Psoas muscle (tissue), 8 donors: ENCODE data around the gene DLG5. TPM values are rescaled to one million over a fixed set of nuclear protein-coding genes. Genes with fewer than 3 reads are reported as not detected.

ENCODE experiments used
- ATAC-seq, 4 donors: fragments of 200-7000 bp; cut with Tn5 transposase; one replicate each; pipeline ENCODE4 v1.9.1; 2020; ENCODE audit warnings: moderate library complexity in 3 of 4, mild to moderate bottlenecking in 2 of 4
- DNase-seq, 2 donors: peaks; one replicate each; pipeline ENCODE4 v3.0.0-alpha.2; 2020
- H3K27ac ChIP-seq: fragments of 200-600 bp; one replicate; pipeline ENCODE4 v1.8.0; 2022
- H3K27me3 ChIP-seq, 3 donors: fragments of 200-600 bp in 1 of 3; one replicate each; pipeline versions ENCODE4 v1.6.1 to v1.8.0; 2013 to 2022; ENCODE audit warnings: low read length in 2 of 3, mild to moderate bottlenecking in 2 of 3, moderate library complexity in 1 of 3; ENCODE audit not compliant: insufficient read depth in 3 of 3
- H3K36me3 ChIP-seq, 2 donors: fragments of 200-600 bp in 1 of 2; one replicate each; pipeline versions ENCODE4 v1.6.1 to v1.8.0; 2013 to 2022; ENCODE audit warnings: low read depth in 1 of 2, mild to moderate bottlenecking in 1 of 2, moderate library complexity in 1 of 2; ENCODE audit not compliant: insufficient read depth in 1 of 2
- H3K4me1 ChIP-seq: fragments of 200-600 bp; one replicate; pipeline ENCODE4 v1.8.0; 2022
- H3K4me3 ChIP-seq: fragments of 200-600 bp; one replicate; pipeline ENCODE4 v1.8.0; 2022; ENCODE audit warnings: mild to moderate bottlenecking
- H3K9me3 ChIP-seq: fragments of 200-600 bp; one replicate; pipeline ENCODE4 v1.8.0; 2022
- WGBS, 3 donors: extraction: QIAGEN DNeasy Blood & Tissue Kit; methylation state at CpG; one replicate each; pipeline versions ENCODE4 v1.1.6 to v1.1.7; 2013; 5-methylcytosine and 5-hydroxymethylcytosine counted together
- intact Hi-C, 2 donors: fragments of 100-400 bp; cut with DNase I; formaldehyde crosslinking; loops; one replicate each; pipeline versions ENCODE4 v1.11.0 to v1.14.2; 2022
- polyA plus RNA-seq, 3 donors: library from polyadenylated mRNA; stranded (reverse); fragments of 200-250 nt; gene quantifications; one replicate each; pipeline ENCODE4 v1.2.3, GENCODE V29; 2013
- total RNA-seq, 4 donors: library from RNA; stranded (reverse); fragmentation: NEBNext Ultra II Directional in 2 of 4; extraction: Animal tissue kit (Norgen Biotek cat#: 25700) in 2 of 4; gene quantifications; one replicate each; pipeline versions ENCODE4 v1.2.1 to v1.2.4, GENCODE V29; 2021 to 2023
- TF ChIP-seq, protein P1 (sequence below): fragments of 200-600 bp; IDR thresholded peaks from one replicate; pipeline ENCODE4 v1.8.0; 2022; ENCODE audit warnings: antibody characterized with exemption
- donor health status: healthy with polysubstance abuse.
- donor health status: DM: no; HTN: no; CAD: no; lungs with moderate emphysema.
- donor health status: Bipolar disorder and iron deficiency.
- donor health status: healthy.
- donor health status: DM: yes; HTN: yes; CAD: no.
- donor health status: DM: no; HTN: no; CAD: no.
- donor health status: DM: no; HTN: no; CAD: no.
- donor health status: DM: yes; HTN: yes; CAD: no.

The DLG5 gene
- total and polyA plus RNA-seq, 7 donors: 10.2 to 62.9 (median 36.9) TPM

- no peaks in the 10 kb centered on the region for H3K9me3 ChIP-seq
- H3K4me3 ChIP-seq: no peak overlapping the region
- DNase-seq: peak in 1 of 2 donors; percentile 49
- 84 to 90% (median 85%) methylated on average over 13 of the region's 13 CpGs for WGBS, 3 donors
- peaks cover 0 to 86% of the 10 kb centered on the region in 2 donors for H3K36me3 ChIP-seq
- H3K27ac ChIP-seq: no peak overlapping the region
- TF ChIP-seq, protein P1, sequence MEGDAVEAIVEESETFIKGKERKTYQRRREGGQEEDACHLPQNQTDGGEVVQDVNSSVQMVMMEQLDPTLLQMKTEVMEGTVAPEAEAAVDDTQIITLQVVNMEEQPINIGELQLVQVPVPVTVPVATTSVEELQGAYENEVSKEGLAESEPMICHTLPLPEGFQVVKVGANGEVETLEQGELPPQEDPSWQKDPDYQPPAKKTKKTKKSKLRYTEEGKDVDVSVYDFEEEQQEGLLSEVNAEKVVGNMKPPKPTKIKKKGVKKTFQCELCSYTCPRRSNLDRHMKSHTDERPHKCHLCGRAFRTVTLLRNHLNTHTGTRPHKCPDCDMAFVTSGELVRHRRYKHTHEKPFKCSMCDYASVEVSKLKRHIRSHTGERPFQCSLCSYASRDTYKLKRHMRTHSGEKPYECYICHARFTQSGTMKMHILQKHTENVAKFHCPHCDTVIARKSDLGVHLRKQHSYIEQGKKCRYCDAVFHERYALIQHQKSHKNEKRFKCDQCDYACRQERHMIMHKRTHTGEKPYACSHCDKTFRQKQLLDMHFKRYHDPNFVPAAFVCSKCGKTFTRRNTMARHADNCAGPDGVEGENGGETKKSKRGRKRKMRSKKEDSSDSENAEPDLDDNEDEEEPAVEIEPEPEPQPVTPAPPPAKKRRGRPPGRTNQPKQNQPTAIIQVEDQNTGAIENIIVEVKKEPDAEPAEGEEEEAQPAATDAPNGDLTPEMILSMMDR: no peak
- no peaks in the 10 kb centered on the region for H3K27me3 ChIP-seq
- intact Hi-C loops: no loop called here
- H3K4me1 ChIP-seq: no peaks in the 10 kb centered on the region
- no peak for ATAC-seq
Observed at GRCh38 chr10:77834943-77835668, 91.4 kb downstream of the DLG5 start.

GRCh38 chr10:77834540-77834939 is 92.0 kb downstream of the DLG5 start:
- peaks cover 0 to 86% of the 10 kb centered on the region in 2 donors for H3K36me3 ChIP-seq
- no peaks in the 10 kb centered on the region for H3K4me1 ChIP-seq

GRCh38 chr10:77833792-77834191 is 92.8 kb downstream of the DLG5 start:
- no peaks in the 10 kb centered on the region for H3K4me1 ChIP-seq
- DNase-seq: peak in 1 of 2 donors; percentile 46
- ATAC-seq: no peak
- 96 to 99% (median 98%) methylated on average over 15 of the region's 15 CpGs for WGBS, 3 donors
- H3K4me3 ChIP-seq: no peak overlapping the region
- H3K27ac ChIP-seq: no peak overlapping the region
- no peaks in the 10 kb centered on the region for H3K9me3 ChIP-seq
- H3K36me3 ChIP-seq: peaks cover 0 to 87% of the 10 kb centered on the region in 2 donors
- H3K27me3 ChIP-seq: no peaks in the 10 kb centered on the region
- TF ChIP-seq, protein P1: no peak
- intact Hi-C loops: no loop called here

More at GRCh38 chr10:77834540-77834939, 92.0 kb downstream of the DLG5 start:
- no peaks in the 10 kb centered on the region for H3K27me3 ChIP-seq
- no peak for ATAC-seq
- H3K27ac ChIP-seq: no peak overlapping the region
- no peak overlapping the region for H3K4me3 ChIP-seq
- WGBS, 3 donors: 83 to 90% (median 87%) methylated on average over 2 of the region's 2 CpGs
- no peaks in the 10 kb centered on the region for H3K9me3 ChIP-seq
- TF ChIP-seq, protein P1: no peak
- DNase-seq: peak in 1 of 2 donors; percentile 32
- intact Hi-C loops: no loop called here

- Histone ChIP-seq H3K9me3 (no peaks in the 10 kb centered on the region), H3K27me3 (no peaks in the 10 kb centered on the region), H3K27ac (no peak overlapping the region), H3K36me3 (peaks cover 0 to 87% of the 10 kb centered on the region in 2 donors), H3K4me3 (no peak overlapping the region), H3K4me1 (no peaks in the 10 kb centered on the region)
- intact Hi-C loops: no loop called here
- WGBS, 3 donors: 92 to 93% (median 93%) methylated on average over 6 of the region's 6 CpGs
- no peak for DNase-seq
- TF ChIP-seq, protein P1: no peak
- ATAC-seq: no peak
Observed at GRCh38 chr10:77833225-77833624, 93.3 kb downstream of the DLG5 start.
